HUES64 (cell line): ENCODE results near the gene SZT2.

ENCODE experiments used
- H3K27ac ChIP-seq: 2 replicates; pipeline ENCODE4 v1.7.0; 2013; ENCODE audit warnings: low read depth, low read length, inconsistent platforms
- H3K27me3 ChIP-seq: 2 replicates; pipeline ENCODE4 v1.6.1; 2013; ENCODE audit warnings: mild to moderate bottlenecking, low read length; ENCODE audit not compliant: insufficient read depth
- H3K36me3 ChIP-seq: 2 replicates; pipeline ENCODE4 v1.6.1; 2013; ENCODE audit warnings: mild to moderate bottlenecking, low read length; ENCODE audit not compliant: insufficient read depth
- H3K4me1 ChIP-seq: 2 replicates; pipeline ENCODE4 v1.6.1; 2013; ENCODE audit warnings: mild to moderate bottlenecking, low read length, moderate library complexity; ENCODE audit not compliant: insufficient read depth
- H3K4me3 ChIP-seq: 2 replicates; pipeline ENCODE4 v1.5.1; 2013; ENCODE audit warnings: mild to moderate bottlenecking, low read length, moderate library complexity
- H3K9ac ChIP-seq: 2 replicates; pipeline ENCODE4 v1.6.1; 2013; ENCODE audit warnings: mild to moderate bottlenecking, low read depth, low read length
- H3K9me3 ChIP-seq: 2 replicates; pipeline ENCODE4 v1.6.1; 2013; ENCODE audit warnings: low read depth, low read length; ENCODE audit not compliant: insufficient read depth
- WGBS: fragments of 150-250, 120-280 bp; methylation state at CpG from one replicate; pipeline ENCODE4 v1.1.7; 2013; ENCODE audit warnings: missing lambda C conversion rate; 5-methylcytosine and 5-hydroxymethylcytosine counted together

The SZT2 gene

DNA sequence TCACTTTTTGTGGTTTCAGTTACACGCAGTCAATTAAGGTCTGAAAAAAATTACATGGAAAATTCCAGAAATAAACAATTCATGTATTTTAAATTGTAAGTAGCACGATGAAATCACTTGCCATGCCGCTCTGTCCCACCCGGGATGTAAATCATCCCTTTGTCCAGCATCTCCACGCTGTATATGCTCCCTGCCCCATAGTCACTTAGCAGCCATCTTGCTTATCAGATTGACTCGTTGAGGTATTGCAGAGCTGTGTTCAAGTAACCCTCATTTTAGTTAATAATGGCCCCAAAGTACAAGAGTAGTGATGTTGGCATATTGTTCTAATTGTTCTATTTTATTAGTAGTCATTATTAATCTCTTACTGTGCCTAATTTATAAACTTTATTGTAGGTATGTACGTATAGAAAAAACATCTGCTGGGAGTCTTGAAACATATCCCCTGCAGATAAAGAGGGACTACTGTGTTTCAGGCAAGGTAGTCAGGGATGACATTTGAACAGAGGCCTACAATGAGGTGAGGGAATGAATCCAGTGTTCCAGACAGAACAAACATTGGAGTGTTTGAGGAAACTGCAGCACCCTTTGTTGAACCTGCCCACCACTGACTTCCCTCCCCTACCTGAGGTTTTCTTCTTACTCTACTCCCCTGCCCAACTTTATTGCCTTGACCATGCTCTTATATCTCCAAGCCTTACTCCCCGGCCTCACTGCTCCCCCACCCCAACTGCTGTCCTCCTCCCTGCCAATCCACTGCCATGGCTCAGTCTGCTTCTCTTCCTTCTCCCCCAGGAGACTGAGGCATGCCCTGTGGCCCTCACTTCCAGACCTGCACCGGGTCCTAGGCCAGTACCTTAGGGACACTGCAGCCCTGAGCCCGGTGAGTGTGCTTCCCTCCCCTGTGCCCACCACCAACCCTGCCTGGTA lies 38.0 kb upstream of the SZT2 start:
- H3K27me3 ChIP-seq, result peaks cover 13% of the 10 kb centered on the region; the same call in 1 of the 2 replicates
- H3K9me3 ChIP-seq, result no peaks in the 10 kb centered on the region
- H3K27ac ChIP-seq, result no peak overlapping the region
- 91% methylated on average over 9 of the region's 10 CpGs for WGBS
- H3K9ac ChIP-seq, result no peak overlapping the region
- peaks cover 9% of the 10 kb centered on the region for H3K4me1 ChIP-seq
- H3K4me3 ChIP-seq, result no peak overlapping the region
- no peaks in the 10 kb centered on the region for H3K36me3 ChIP-seq

- Histone ChIP-seq H3K9me3 (no peaks in the 10 kb centered on the region), H3K9ac (no peak overlapping the region), H3K27ac (no peak overlapping the region), H3K27me3 (peaks cover 10% of the 10 kb centered on the region; the same call in 1 of the 2 replicates), H3K4me3 (no peak overlapping the region), H3K4me1 (peaks cover 9% of the 10 kb centered on the region), H3K36me3 (no peaks in the 10 kb centered on the region)
- 89% methylated on average over 2 of the region's 2 CpGs for WGBS
Observed at GRCh38 chr1:43352351-43352705, 37.4 kb upstream of the SZT2 start.

DNA sequence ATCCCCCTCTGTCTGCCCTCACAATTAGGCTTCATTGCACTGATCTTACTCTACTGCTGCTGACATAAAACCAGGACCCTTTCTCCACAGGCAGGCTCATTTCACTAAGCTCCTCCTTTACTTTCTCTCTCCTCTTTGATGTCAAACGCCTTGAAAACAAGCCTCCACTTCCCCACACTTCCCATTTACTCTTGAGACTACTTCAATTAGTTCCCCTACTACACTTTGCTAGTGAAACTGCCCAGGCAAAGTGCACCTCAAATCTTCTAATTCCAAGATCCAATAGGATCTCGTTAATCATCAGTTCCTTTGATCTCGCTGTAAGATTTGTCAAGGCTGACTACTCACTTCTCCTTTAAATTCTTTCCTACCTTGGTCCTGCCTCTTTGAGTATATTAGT lies 36.8 kb upstream of the SZT2 start:
- Histone ChIP-seq H3K9ac (no peak overlapping the region), H3K4me3 (no peak overlapping the region), H3K36me3 (no peaks in the 10 kb centered on the region), H3K27me3 (peaks cover 4% of the 10 kb centered on the region; the same call in 1 of the 2 replicates), H3K4me1 (peaks cover 9% of the 10 kb centered on the region), H3K27ac (no peak overlapping the region), H3K9me3 (no peaks in the 10 kb centered on the region)
- WGBS, result 77% methylated on average over 3 of the region's 3 CpGs

- H3K4me3 ChIP-seq, result no peak overlapping the region
- H3K4me1 ChIP-seq, result peaks cover 9% of the 10 kb centered on the region
- H3K27me3 ChIP-seq, result no peaks in the 10 kb centered on the region
- no peak overlapping the region for H3K9ac ChIP-seq
- H3K36me3 ChIP-seq, result no peaks in the 10 kb centered on the region
- no peaks in the 10 kb centered on the region for H3K9me3 ChIP-seq
- WGBS, result 63% methylated on average over 2 of the region's 2 CpGs
- no peak overlapping the region for H3K27ac ChIP-seq
Observed at GRCh38 chr1:43354471-43354870, 35.2 kb upstream of the SZT2 start.

- Histone ChIP-seq H3K36me3 (peaks cover 5% of the 10 kb centered on the region), H3K9me3 (no peaks in the 10 kb centered on the region), H3K9ac (no peak overlapping the region), H3K4me3 (no peak overlapping the region), H3K27ac (no peak overlapping the region), H3K27me3 (no peaks in the 10 kb centered on the region), H3K4me1 (peaks cover 8% of the 10 kb centered on the region)
- WGBS, result 83% methylated on average over 2 of the region's 2 CpGs
Observed at GRCh38 chr1:43354936-43355335, 34.8 kb upstream of the SZT2 start.

GRCh38 chr1:43357251-43357650 lies 32.4 kb upstream of the SZT2 start:
- no peaks in the 10 kb centered on the region for H3K27me3 ChIP-seq
- no peak overlapping the region for H3K27ac ChIP-seq
- peaks cover 28% of the 10 kb centered on the region for H3K36me3 ChIP-seq
- no peak overlapping the region for H3K9ac ChIP-seq
- H3K4me3 ChIP-seq, result no peak overlapping the region
- no peaks in the 10 kb centered on the region for H3K9me3 ChIP-seq
- 93% methylated on average over 4 of the region's 4 CpGs for WGBS
- peaks cover 9% of the 10 kb centered on the region; the same call in 1 of the 2 replicates for H3K4me1 ChIP-seq

GRCh38 chr1:43358121-43358745 lies 31.5 kb upstream of the SZT2 start:
- Histone ChIP-seq H3K9ac (peak overlapping the region; percentile 96), H3K4me3 (peak overlapping the region; percentile 91), H3K27me3 (no peaks in the 10 kb centered on the region), H3K27ac (peak overlapping the region; percentile 94), H3K36me3 (peaks cover 36% of the 10 kb centered on the region), H3K4me1 (peaks cover 9% of the 10 kb centered on the region; the same call in 1 of the 2 replicates), H3K9me3 (no peaks in the 10 kb centered on the region)
- WGBS, result under 1% methylated on average over 33 of the region's 33 CpGs

GRCh38 chr1:43358746-43359693 lies 30.7 kb upstream of the SZT2 start, which contains the start of gene CDC20:
CDC20 (plus strand) TSS chr1:43358981; CDS start chr1:43359216, 235 bp downstream.
- peak within 1 kb of the TSS; percentile 96 for H3K9ac ChIP-seq
- peaks cover 44% of the 10 kb centered on the region for H3K36me3 ChIP-seq
- H3K27me3 ChIP-seq, result no peaks in the 10 kb centered on the region
- peaks cover 9% of the 10 kb centered on the region; the same call in 1 of the 2 replicates for H3K4me1 ChIP-seq
- WGBS, result 1% methylated on average over 59 of the region's 59 CpGs
- peak within 1 kb of the TSS; percentile 94 for H3K27ac ChIP-seq
- peak within 1 kb of the TSS; percentile 91 for H3K4me3 ChIP-seq
- no peaks in the 10 kb centered on the region for H3K9me3 ChIP-seq

GRCh38 chr1:43359696-43360095 lies 30.0 kb upstream of the SZT2 start:
- peaks cover 51% of the 10 kb centered on the region for H3K36me3 ChIP-seq
- no peaks in the 10 kb centered on the region for H3K27me3 ChIP-seq
- no peak overlapping the region for H3K27ac ChIP-seq
- peak overlapping the region; percentile 91 for H3K4me3 ChIP-seq
- peaks cover 9% of the 10 kb centered on the region; the same call in 1 of the 2 replicates for H3K4me1 ChIP-seq
- WGBS, result 59% methylated on average over 11 of the region's 11 CpGs
- H3K9ac ChIP-seq, result peak overlapping the region; percentile 88
- no peaks in the 10 kb centered on the region for H3K9me3 ChIP-seq

- H3K27me3 ChIP-seq, result no peaks in the 10 kb centered on the region
- no peak overlapping the region for H3K27ac ChIP-seq
- H3K9me3 ChIP-seq, result no peaks in the 10 kb centered on the region
- H3K4me3 ChIP-seq, result peak overlapping the region; percentile 91
- H3K9ac ChIP-seq, result no peak overlapping the region
- H3K4me1 ChIP-seq, result peaks cover 13% of the 10 kb centered on the region; the same call in 1 of the 2 replicates
- H3K36me3 ChIP-seq, result peaks cover 58% of the 10 kb centered on the region
- 95% methylated on average over 4 of the region's 4 CpGs for WGBS
Observed at GRCh38 chr1:43360616-43361015, 29.1 kb upstream of the SZT2 start.
